GM23338 (cell line): Measurements from ENCODE around the gene TMEM132D. TPM values are rescaled to one million over a fixed set of nuclear protein-coding genes. Genes with fewer than 3 reads are reported as not detected.

Experiments used
- ATAC-seq: fragments of 200-7000 bp; cut with Tn5 transposase; 3 replicates; pipeline ENCODE4 v1.9.1; 2020
- DNase-seq: peaks from one replicate; pipeline ENCODE4 v3.0.0-alpha.2; 2015; ENCODE audit warnings: low spot score
- H2AFZ ChIP-seq: fragments of 200-600 bp; sonication (generic); 2 replicates; pipeline ENCODE4 v1.8.0; 2016; ENCODE audit warnings: antibody characterized with exemption, mild to moderate bottlenecking, moderate library complexity
- H3F3A ChIP-seq: fragments of 200-600 bp; sonication (generic); replicated peaks from 2 replicates; pipeline ENCODE4 v1.8.0; 2017; ENCODE audit warnings: antibody characterized with exemption, mixed run types, low read depth
- H3K27ac ChIP-seq: fragments of 200-600 bp; sonication (generic); 2 replicates; pipeline ENCODE4 v1.6.1; 2016; ENCODE audit warnings: low read depth
- H3K27me3 ChIP-seq: fragments of 200-600 bp; sonication (generic); 2 replicates; pipeline ENCODE4 v1.8.0; 2016; ENCODE audit warnings: mild to moderate bottlenecking, mixed run types, moderate library complexity; ENCODE audit not compliant: insufficient read depth
- H3K36me3 ChIP-seq: fragments of 200-600 bp; sonication (generic); 2 replicates; pipeline ENCODE4 v1.8.0; 2016; ENCODE audit warnings: mild to moderate bottlenecking; ENCODE audit not compliant: insufficient read depth
- H3K4me1 ChIP-seq: fragments of 200-600 bp; sonication (generic); 2 replicates; pipeline ENCODE4 v1.8.0; 2016; ENCODE audit warnings: mild to moderate bottlenecking, moderate library complexity; ENCODE audit not compliant: insufficient read depth
- H3K4me2 ChIP-seq: fragments of 200-600 bp; sonication (generic); 2 replicates; pipeline ENCODE4 v1.7.1; 2017; ENCODE audit warnings: mixed run types
- H3K4me3 ChIP-seq: fragments of 200-600 bp; sonication (generic); 2 replicates; pipeline ENCODE4 v1.6.1; 2016; ENCODE audit warnings: mixed run types
- H3K79me2 ChIP-seq: fragments of 200-600 bp; sonication (generic); replicated peaks from 2 replicates; pipeline ENCODE4 v1.8.0; 2017; ENCODE audit warnings: mild to moderate bottlenecking; ENCODE audit not compliant: insufficient read depth
- H3K9me2 ChIP-seq: fragments of 200-600 bp; sonication (generic); 2 replicates; pipeline ENCODE4 v1.8.0; 2017; ENCODE audit not compliant: insufficient read depth
- H4K20me1 ChIP-seq: fragments of 200-600 bp; sonication (generic); replicated peaks from 2 replicates; pipeline ENCODE4 v1.8.0; 2017; ENCODE audit warnings: mild to moderate bottlenecking; ENCODE audit not compliant: insufficient read depth
- H3K27ac Mint-ChIP-seq: 2 replicates; pipeline ENCODE4 v1.8.0; 2020; ENCODE audit warnings: inconsistent platforms, mild to moderate bottlenecking, moderate library complexity, mixed read lengths
- H3K27me3 Mint-ChIP-seq: 3 replicates; pipeline ENCODE4 v1.8.0; 2022; ENCODE audit warnings: low read depth, mild to moderate bottlenecking, moderate library complexity, mixed read lengths, inconsistent platforms; ENCODE audit not compliant: insufficient read depth, poor library complexity
- H3K36me3 Mint-ChIP-seq: 3 replicates; pipeline ENCODE4 v1.8.0; 2021; ENCODE audit warnings: low read depth, mild to moderate bottlenecking, inconsistent platforms, moderate library complexity, mixed read lengths
- H3K4me1 Mint-ChIP-seq: 3 replicates; pipeline ENCODE4 v1.8.0; 2020; ENCODE audit warnings: mild to moderate bottlenecking, inconsistent platforms, mixed read lengths
- H3K4me3 Mint-ChIP-seq: 3 replicates; pipeline ENCODE4 v1.8.0; 2021; ENCODE audit warnings: moderate library complexity, mild to moderate bottlenecking, inconsistent platforms, mixed read lengths
- H3K9me3 Mint-ChIP-seq: 3 replicates; pipeline ENCODE4 v1.8.0; 2020; ENCODE audit warnings: moderate library complexity, mild to moderate bottlenecking, inconsistent platforms, mixed read lengths
- CTCF ChIP-seq, 2 experiments: fragments of 200-600 bp in 1 of 2; sonication (generic) in 1 of 2; conservative IDR thresholded peaks; 2 replicates each; pipeline versions ENCODE4 v1.5.1 to v1.6.1; 2016 to 2017; ENCODE audit warnings: antibody characterized with exemption in 2 of 2, low read depth in 2 of 2, mild to moderate bottlenecking in 2 of 2, moderate library complexity in 1 of 2
- EZH2 ChIP-seq: fragments of 200-600 bp; sonication (generic); IDR thresholded peaks from one replicate; pipeline ENCODE4 v1.8.0; 2017; ENCODE audit warnings: antibody characterized with exemption, mild to moderate bottlenecking, low read depth; ENCODE audit not compliant: unreplicated experiment
- EZH2phosphoT487 ChIP-seq: fragments of 200-600 bp; sonication (generic); IDR thresholded peaks from one replicate; pipeline ENCODE4 v1.8.1; 2018; ENCODE audit warnings: antibody characterized with exemption; ENCODE audit not compliant: unreplicated experiment
- JUNB ChIP-seq: IDR thresholded peaks from one replicate; pipeline ENCODE4 v1.6.1; 2016; ENCODE audit warnings: antibody characterized with exemption; ENCODE audit not compliant: unreplicated experiment
- NANOG ChIP-seq: IDR thresholded peaks from 2 replicates; pipeline ENCODE4 v1.6.1; 2016; ENCODE audit warnings: antibody characterized with exemption, borderline replicate concordance
- REST ChIP-seq: IDR thresholded peaks from one replicate; pipeline ENCODE4 v1.6.1; 2018; ENCODE audit warnings: antibody characterized with exemption; ENCODE audit not compliant: unreplicated experiment
- ZNF114 ChIP-seq: fragments of 250-450 bp; sonication (Bioruptor Pico); IDR thresholded peaks from 2 replicates; pipeline ENCODE4 v1.5.0; 2020; ENCODE audit warnings: mild to moderate bottlenecking, moderate library complexity
- polyA plus RNA-seq: library from polyadenylated mRNA; unstranded; fragments of >200 nt; fragmentation: Nextera tagmentation; extraction: Ambion mirVana; gene quantifications from 2 replicates; pipeline ENCODE4 v1.2.1, GENCODE V29; 2016
- total RNA-seq: library from RNA; depleted of rRNA; stranded (reverse); fragments of >200 nt; shearing (Covaris generic); gene quantifications from 2 replicates; pipeline ENCODE4 v1.2.3, GENCODE V29; 2014
- TF ChIP-seq, protein P1 (sequence below): fragments of 250-450 bp; sonication (Bioruptor Pico); IDR thresholded peaks from 2 replicates; pipeline ENCODE4 v1.5.0; 2020; ENCODE audit warnings: mild to moderate bottlenecking, moderate library complexity

Gene TMEM132D
- total and polyA plus RNA-seq, 2 experiments from 2014 or later, result 0.44 to 5.3 TPM

DNA sequence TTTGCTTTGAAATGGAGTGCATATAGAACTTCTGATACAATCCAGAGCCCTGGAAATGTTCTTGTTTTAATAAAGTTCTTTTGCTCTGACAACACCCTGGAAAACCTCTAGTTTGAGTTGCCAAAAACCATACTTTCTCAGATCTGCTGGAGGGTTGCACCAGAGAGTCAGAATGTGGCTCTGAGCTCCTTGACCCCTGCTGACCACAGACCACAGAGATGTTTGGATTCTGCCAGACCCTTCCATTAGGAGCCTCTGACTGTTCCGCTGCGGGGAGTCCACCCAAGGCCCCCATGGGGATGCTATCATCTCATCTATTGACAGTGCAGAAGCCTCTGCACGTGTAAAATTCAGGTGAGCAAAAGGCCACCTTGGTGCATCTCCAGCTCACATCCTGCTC is 718.0 kb downstream of the TMEM132D start:
- H3F3A ChIP-seq, result no peaks in the 10 kb centered on the region
- no peak overlapping the region for H3K27ac Mint-ChIP-seq
- no peak overlapping the region for H2AFZ ChIP-seq
- no peaks in the 10 kb centered on the region for H3K79me2 ChIP-seq
- TF ChIP-seq ZNF114 (CRISPR knock-in tag) (no peak), NANOG (no peak), EZH2phosphoT487 (no peak), EZH2 (no peak), REST (no peak), CTCF (conservative IDR thresholded peaks at IDR 0.05; ENCODE audit: low read depth in 2 of 2) (no peak), JUNB (no peak)
- H3K4me1 ChIP-seq, result no peaks in the 10 kb centered on the region
- peaks cover 6% of the 10 kb centered on the region for H3K27me3 Mint-ChIP-seq
- H3K9me2 ChIP-seq, result no peaks in the 10 kb centered on the region
- H3K4me2 ChIP-seq, result no peak overlapping the region
- H4K20me1 ChIP-seq, result no peaks in the 10 kb centered on the region
- no peak overlapping the region for H3K4me3 Mint-ChIP-seq
- no peak overlapping the region for H3K27ac ChIP-seq
- no peak overlapping the region for H3K4me3 ChIP-seq
- no peaks in the 10 kb centered on the region for H3K4me1 Mint-ChIP-seq
- no peak for DNase-seq
- peaks cover 96% of the 10 kb centered on the region for H3K9me3 Mint-ChIP-seq
- peaks cover 51% of the 10 kb centered on the region for H3K36me3 Mint-ChIP-seq
- no peaks in the 10 kb centered on the region for H3K27me3 ChIP-seq
- H3K36me3 ChIP-seq, result no peaks in the 10 kb centered on the region
- no peak for ATAC-seq

DNA sequence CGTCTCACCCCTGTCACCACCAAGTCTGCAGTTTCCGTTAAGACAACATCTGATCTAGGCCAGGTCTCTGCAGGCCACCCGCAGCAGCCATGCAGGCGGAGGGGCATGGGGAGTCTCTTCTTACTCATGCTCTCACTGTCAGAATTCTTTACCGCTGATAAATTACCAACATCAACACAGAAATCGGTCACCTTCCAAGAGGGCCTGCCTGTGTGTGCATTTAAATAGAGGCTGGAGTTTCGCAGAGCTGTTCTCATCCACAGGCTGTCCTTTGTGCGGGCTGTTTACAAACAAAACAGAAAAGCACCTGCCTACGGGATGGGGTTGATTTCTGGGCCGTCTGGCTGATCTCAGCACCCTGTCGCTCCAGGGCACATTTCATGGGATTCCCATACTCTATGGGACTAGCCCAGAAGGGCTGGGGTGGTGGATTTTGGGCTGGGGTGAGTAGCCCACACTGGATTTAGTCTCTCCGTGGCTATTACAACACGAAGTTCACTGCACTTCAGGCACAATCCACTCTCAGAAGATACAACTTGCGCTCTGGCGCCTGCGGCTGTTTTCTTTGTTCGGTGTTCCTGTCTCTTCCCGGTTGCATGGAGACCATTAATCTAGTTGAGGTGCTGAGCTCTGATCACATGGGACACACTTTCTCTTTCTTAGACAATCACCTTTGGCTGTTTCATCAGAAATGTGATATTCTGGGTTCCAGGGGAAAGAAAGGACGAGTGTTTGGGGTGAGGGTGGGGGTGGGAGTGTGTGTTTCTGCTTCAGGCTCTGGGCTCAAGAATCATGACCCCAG is 719.5 kb downstream of the TMEM132D start:
- Histone ChIP-seq H3K4me2 (no peak overlapping the region), H4K20me1 (no peaks in the 10 kb centered on the region), H3K4me1 (no peaks in the 10 kb centered on the region), H3K79me2 (no peaks in the 10 kb centered on the region), H2AFZ (no peak overlapping the region), H3K27ac (no peak overlapping the region), H3K4me3 (no peak overlapping the region), H3F3A (no peaks in the 10 kb centered on the region), H3K27me3 (no peaks in the 10 kb centered on the region), H3K36me3 (no peaks in the 10 kb centered on the region), H3K9me2 (no peaks in the 10 kb centered on the region)
- ATAC-seq, result no peak
- Mint-ChIP-seq H3K36me3 (peaks cover 50% of the 10 kb centered on the region), H3K9me3 (peaks cover 100% of the 10 kb centered on the region), H3K27me3 (peaks cover 6% of the 10 kb centered on the region), H3K4me3 (no peak overlapping the region), H3K4me1 (no peaks in the 10 kb centered on the region), H3K27ac (no peak overlapping the region)
- no peak for DNase-seq
- TF ChIP-seq, protein P1, sequence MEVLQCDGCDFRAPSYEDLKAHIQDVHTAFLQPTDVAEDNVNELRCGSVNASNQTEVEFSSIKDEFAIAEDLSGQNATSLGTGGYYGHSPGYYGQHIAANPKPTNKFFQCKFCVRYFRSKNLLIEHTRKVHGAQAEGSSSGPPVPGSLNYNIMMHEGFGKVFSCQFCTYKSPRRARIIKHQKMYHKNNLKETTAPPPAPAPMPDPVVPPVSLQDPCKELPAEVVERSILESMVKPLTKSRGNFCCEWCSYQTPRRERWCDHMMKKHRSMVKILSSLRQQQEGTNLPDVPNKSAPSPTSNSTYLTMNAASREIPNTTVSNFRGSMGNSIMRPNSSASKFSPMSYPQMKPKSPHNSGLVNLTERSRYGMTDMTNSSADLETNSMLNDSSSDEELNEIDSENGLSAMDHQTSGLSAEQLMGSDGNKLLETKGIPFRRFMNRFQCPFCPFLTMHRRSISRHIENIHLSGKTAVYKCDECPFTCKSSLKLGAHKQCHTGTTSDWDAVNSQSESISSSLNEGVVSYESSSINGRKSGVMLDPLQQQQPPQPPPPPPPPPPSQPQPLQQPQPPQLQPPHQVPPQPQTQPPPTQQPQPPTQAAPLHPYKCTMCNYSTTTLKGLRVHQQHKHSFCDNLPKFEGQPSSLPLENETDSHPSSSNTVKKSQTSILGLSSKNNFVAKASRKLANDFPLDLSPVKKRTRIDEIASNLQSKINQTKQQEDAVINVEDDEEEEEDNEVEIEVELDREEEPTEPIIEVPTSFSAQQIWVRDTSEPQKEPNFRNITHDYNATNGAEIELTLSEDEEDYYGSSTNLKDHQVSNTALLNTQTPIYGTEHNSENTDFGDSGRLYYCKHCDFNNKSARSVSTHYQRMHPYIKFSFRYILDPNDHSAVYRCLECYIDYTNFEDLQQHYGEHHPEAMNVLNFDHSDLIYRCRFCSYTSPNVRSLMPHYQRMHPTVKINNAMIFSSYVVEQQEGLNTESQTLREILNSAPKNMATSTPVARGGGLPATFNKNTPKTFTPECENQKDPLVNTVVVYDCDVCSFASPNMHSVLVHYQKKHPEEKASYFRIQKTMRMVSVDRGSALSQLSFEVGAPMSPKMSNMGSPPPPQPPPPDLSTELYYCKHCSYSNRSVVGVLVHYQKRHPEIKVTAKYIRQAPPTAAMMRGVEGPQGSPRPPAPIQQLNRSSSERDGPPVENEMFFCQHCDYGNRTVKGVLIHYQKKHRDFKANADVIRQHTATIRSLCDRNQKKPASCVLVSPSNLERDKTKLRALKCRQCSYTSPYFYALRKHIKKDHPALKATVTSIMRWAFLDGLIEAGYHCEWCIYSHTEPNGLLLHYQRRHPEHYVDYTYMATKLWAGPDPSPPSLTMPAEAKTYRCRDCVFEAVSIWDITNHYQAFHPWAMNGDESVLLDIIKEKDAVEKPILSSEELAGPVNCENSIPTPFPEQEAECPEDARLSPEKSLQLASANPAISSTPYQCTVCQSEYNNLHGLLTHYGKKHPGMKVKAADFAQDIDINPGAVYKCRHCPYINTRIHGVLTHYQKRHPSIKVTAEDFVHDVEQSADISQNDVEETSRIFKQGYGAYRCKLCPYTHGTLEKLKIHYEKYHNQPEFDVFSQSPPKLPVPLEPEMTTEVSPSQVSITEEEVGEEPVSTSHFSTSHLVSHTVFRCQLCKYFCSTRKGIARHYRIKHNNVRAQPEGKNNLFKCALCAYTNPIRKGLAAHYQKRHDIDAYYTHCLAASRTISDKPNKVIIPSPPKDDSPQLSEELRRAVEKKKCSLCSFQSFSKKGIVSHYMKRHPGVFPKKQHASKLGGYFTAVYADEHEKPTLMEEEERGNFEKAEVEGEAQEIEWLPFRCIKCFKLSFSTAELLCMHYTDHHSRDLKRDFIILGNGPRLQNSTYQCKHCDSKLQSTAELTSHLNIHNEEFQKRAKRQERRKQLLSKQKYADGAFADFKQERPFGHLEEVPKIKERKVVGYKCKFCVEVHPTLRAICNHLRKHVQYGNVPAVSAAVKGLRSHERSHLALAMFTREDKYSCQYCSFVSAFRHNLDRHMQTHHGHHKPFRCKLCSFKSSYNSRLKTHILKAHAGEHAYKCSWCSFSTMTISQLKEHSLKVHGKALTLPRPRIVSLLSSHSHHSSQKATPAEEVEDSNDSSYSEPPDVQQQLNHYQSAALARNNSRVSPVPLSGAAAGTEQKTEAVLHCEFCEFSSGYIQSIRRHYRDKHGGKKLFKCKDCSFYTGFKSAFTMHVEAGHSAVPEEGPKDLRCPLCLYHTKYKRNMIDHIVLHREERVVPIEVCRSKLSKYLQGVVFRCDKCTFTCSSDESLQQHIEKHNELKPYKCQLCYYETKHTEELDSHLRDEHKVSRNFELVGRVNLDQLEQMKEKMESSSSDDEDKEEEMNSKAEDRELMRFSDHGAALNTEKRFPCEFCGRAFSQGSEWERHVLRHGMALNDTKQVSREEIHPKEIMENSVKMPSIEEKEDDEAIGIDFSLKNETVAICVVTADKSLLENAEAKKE (CRISPR knock-in tag), result no peak
- TF ChIP-seq EZH2phosphoT487, result no peak
